ENCODE measurements around the gene IQSEC1.

Gene IQSEC1

DNA sequence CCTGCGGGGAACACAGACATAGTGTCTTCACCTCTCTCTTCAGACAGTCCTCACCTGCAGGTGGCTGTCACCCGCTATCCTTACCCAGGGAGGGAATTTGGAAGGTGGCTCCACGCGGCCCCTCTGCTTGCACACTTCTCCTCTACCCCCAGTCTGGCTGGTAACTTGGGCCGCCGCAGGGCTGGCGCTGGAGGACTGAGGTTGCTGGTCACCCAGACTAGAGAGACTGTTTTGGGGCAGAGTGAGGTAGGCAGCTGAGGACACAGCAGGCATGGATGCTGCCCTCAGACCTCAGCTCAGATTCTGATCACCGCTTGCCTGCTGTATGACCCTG lies 12.6 kb upstream of the IQSEC1 start:
- DNase-seq (ENCODE audit: low spot score): no peak
- in situ Hi-C loops (cut with MboI; ENCODE audit: low pct_unique_long_range_greater_than_20kb, low sequenced_read_pairs, unreplicated experiment): no loop called here
- TF ChIP-seq, protein P1, sequence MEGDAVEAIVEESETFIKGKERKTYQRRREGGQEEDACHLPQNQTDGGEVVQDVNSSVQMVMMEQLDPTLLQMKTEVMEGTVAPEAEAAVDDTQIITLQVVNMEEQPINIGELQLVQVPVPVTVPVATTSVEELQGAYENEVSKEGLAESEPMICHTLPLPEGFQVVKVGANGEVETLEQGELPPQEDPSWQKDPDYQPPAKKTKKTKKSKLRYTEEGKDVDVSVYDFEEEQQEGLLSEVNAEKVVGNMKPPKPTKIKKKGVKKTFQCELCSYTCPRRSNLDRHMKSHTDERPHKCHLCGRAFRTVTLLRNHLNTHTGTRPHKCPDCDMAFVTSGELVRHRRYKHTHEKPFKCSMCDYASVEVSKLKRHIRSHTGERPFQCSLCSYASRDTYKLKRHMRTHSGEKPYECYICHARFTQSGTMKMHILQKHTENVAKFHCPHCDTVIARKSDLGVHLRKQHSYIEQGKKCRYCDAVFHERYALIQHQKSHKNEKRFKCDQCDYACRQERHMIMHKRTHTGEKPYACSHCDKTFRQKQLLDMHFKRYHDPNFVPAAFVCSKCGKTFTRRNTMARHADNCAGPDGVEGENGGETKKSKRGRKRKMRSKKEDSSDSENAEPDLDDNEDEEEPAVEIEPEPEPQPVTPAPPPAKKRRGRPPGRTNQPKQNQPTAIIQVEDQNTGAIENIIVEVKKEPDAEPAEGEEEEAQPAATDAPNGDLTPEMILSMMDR (IDR thresholded peaks at IDR 0.05; ENCODE audit: extremely low read depth, insufficient read depth, missing control alignments): no peak

GRCh38 chr3:13085081-13085845 lies 12.0 kb upstream of the IQSEC1 start:
- TF ChIP-seq, protein P1 (IDR thresholded peaks at IDR 0.05; ENCODE audit: extremely low read depth, insufficient read depth, missing control alignments): no peak
- in situ Hi-C loops (cut with MboI; ENCODE audit: low pct_unique_long_range_greater_than_20kb, low sequenced_read_pairs, unreplicated experiment): no loop called here
- no peak for DNase-seq (ENCODE audit: low spot score)

GRCh38 chr3:13083898-13084297 lies 10.7 kb upstream of the IQSEC1 start:
- DNase-seq (ENCODE audit: low spot score): peak; percentile 57
- TF ChIP-seq, protein P1 (IDR thresholded peaks at IDR 0.05; ENCODE audit: extremely low read depth, insufficient read depth, missing control alignments): no peak
- in situ Hi-C loops (cut with MboI; ENCODE audit: low pct_unique_long_range_greater_than_20kb, low sequenced_read_pairs, unreplicated experiment): no loop called here

DNA sequence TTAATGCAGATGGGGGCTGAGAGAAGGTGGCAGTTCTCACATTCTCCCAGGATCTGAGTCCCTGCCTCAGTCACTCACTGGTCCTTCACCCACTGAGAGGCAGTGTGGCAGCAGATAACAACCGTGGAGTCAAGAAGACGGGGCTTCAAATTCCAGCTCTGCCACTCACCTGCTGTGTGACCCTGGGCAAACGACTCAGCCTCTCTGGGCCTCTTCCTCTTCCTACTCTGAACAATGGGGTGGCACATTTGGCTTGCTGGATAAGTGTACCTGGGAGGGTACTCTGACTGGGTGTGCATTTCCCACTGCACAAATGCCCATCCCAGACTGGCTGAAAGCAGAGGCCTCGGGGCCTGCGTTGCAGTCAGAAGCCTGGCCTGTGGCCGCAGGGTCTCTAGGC lies 10.0 kb upstream of the IQSEC1 start:
- in situ Hi-C loops (cut with MboI; ENCODE audit: low pct_unique_long_range_greater_than_20kb, low sequenced_read_pairs, unreplicated experiment): no loop called here

GRCh38 chr3:13082677-13083076 lies 9.4 kb upstream of the IQSEC1 start:
- in situ Hi-C loops (cut with MboI; ENCODE audit: low pct_unique_long_range_greater_than_20kb, low sequenced_read_pairs, unreplicated experiment): no loop called here
- TF ChIP-seq, protein P1 (IDR thresholded peaks at IDR 0.05; ENCODE audit: extremely low read depth, insufficient read depth, missing control alignments): no peak
- DNase-seq (ENCODE audit: low spot score): no peak

More for the DNA sequence above, 10.0 kb upstream of the IQSEC1 start:
- DNase-seq (ENCODE audit: low spot score): no peak
- TF ChIP-seq, protein P1 (IDR thresholded peaks at IDR 0.05; ENCODE audit: extremely low read depth, insufficient read depth, missing control alignments): no peak

GRCh38 chr3:13081603-13082360 lies 8.6 kb upstream of the IQSEC1 start:
- in situ Hi-C loops (cut with MboI; ENCODE audit: low pct_unique_long_range_greater_than_20kb, low sequenced_read_pairs, unreplicated experiment): no loop called here
- TF ChIP-seq, protein P1 (IDR thresholded peaks at IDR 0.05; ENCODE audit: extremely low read depth, insufficient read depth, missing control alignments): no peak
- no peak for DNase-seq (ENCODE audit: low spot score)
